ENCODE results near the gene FAM72B.
"Not testable (repeated sequence)": the region's sequence is repeated elsewhere in the genome, so short reads cannot be mapped to it uniquely, and the experiment has no call there.

FAM72B gene

DNA sequence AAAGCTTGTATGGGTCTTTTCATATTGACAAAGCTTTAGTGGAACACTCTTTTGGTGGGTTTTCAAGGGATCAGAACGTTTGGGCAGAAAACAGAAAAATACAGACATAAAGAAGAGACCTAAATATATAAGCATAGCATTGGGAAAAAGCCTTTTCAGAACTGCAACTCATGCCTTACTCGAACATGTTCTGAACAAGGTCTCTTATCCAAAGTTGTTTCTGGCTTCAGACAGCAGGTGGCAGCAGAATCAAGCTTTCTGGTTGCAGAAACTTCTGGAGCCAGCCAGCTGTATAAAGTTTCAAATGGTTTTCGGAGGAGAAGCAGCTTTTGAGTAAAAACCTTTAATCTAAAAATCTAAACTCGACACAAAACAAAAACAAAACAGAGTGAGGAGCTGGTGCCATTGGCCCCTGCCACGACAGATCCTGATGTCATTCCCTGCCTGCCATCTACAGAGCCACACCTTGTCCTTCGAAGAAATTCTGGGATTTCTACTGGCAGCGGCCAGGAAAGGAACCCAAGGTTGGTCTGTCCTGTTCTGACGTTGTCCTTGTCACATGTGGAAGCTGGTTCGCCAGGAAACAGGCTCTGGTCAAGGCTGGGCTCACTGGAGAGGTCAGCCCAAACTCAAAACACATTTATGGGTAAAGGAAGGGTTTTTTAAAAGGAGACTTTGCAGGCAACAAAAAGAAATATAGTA is 35.5 kb downstream of the FAM72B start:
- not testable (repeated sequence) for DNase-seq

- DNase-seq: not testable (repeated sequence)
Observed at GRCh38 chr1:121140393-121140792, 43.7 kb downstream of the FAM72B start.

- not testable (repeated sequence) for DNase-seq
Observed at GRCh38 chr1:121131494-121131893, 52.6 kb downstream of the FAM72B start.

- DNase-seq: not testable (repeated sequence)
Observed at GRCh38 chr1:121118480-121118824, 65.7 kb downstream of the FAM72B start.

Measured in NCI-H187 (cell line).